ENCODE data around the gene NSG2.

Gene NSG2

GRCh38 chr5:174155281-174155680, 109.8 kb downstream of the NSG2 start:
- DNase-seq, result no peak

GRCh38 chr5:174155706-174156105, 110.2 kb downstream of the NSG2 start:
- no peak for DNase-seq

DNA sequence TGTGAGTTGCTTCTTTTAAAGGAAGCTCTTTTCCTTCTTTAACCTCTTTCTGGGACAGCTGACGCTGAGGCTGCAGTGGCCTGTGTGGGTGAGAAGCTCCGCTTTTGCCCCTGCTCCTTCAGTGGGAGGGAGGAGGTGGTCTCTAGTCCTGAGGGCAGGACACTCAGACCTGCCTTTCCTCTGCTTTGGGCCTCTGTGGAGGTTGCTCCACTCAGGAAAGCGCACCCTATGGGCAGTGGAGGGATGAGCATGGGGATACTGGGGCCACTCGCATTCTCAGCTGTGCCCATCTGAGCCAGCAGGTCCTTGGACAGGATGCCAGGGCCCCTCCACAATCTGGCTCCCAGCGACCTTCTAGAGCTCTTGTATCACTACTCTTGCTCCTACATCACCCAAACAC, 111.5 kb downstream of the NSG2 start:
- DNase-seq, result no peak

All from DMS53 (cell line).